ENCODE data around the gene BMP7.

BMP7 gene

GRCh38 chr20:57155415-57155814 lies 111.0 kb downstream of the BMP7 start:
- no peak for DNase-seq (ENCODE audit: extremely low read depth in 1 of 2, low read depth in 1 of 2)

DNA sequence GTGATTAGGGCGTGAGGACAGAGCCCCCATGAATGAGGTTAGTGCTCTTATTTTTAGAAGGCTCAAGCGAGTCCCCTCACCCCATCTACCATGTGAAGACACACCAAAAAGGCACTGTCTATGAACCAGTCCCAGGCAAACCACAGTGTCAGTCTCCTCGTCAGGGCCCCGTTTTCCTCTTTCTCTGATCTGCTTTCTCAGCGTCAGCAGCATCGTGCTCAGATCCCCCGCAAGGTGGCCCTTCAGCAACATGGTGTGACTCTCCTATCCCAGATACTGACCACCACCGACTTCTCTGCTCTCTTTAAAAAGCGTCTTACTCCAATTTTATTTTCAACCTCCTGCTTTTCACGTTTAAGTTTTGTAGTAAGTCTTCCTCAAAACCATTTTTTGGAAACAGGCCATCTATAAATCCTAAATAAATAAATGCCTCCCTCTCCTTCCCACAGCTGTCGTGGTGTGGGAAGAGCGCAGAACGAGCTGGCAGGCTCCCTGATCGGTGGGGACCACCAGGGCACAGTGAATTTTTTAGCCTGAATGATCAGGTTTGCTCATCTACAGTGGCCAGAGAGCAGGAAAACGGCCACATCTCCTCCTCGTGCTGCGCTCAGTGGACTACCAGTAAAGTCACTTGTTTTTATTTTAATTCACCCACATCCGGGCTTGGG lies 113.1 kb downstream of the BMP7 start:
- DNase-seq (ENCODE audit: extremely low read depth in 1 of 2, low read depth in 1 of 2) = no peak

GRCh38 chr20:57152557-57152956 lies 113.9 kb downstream of the BMP7 start:
- no peak for DNase-seq (ENCODE audit: extremely low read depth in 1 of 2, low read depth in 1 of 2)

DNA sequence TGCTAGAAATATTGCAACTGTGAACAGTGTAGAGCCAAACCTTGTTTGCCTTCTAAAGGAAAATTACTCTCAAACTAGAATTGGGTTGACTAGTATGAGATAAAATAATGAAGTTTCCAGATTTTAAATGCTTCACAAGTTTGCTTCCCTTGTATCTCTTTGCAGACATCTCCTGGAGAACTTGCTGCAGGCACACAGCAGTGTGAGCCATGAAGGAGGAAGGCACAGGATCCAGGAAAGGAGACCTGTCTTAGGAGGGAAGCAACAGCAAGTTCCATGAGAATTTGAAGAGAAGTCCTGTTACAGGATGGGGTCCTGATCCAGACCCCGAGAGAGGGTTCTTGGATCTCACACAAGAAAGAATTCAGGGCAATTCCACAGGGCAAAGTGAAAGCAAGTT lies 115.9 kb downstream of the BMP7 start:
- DNase-seq (ENCODE audit: extremely low read depth in 1 of 2, low read depth in 1 of 2) = no peak

- DNase-seq (ENCODE audit: extremely low read depth in 1 of 2, low read depth in 1 of 2) = no peak
Observed at GRCh38 chr20:57148263-57148662, 118.2 kb downstream of the BMP7 start.

DNA sequence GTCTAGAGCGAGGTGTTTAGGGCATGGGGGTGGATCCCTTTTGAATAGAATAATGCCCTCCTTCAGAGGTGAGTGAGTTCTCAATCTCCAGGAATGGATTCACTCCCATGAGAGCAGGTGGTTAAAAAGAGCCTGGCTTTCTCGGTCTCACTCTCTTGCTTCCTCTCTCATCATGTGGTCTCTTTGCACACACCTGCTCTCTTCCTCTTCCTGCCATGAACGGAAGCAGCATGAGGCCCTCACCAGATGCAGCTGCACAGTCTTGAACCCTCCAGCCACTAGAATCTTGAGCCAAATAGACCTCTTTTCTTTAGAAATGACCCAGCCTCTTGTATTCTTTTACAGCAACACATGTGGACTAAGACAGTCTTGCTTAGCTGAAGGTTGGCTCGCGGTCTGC lies 119.3 kb downstream of the BMP7 start:
- no peak for DNase-seq (ENCODE audit: extremely low read depth in 1 of 2, low read depth in 1 of 2)

GRCh38 chr20:57146155-57146554 lies 120.3 kb downstream of the BMP7 start:
- no peak for DNase-seq (ENCODE audit: extremely low read depth in 1 of 2, low read depth in 1 of 2)

DNA sequence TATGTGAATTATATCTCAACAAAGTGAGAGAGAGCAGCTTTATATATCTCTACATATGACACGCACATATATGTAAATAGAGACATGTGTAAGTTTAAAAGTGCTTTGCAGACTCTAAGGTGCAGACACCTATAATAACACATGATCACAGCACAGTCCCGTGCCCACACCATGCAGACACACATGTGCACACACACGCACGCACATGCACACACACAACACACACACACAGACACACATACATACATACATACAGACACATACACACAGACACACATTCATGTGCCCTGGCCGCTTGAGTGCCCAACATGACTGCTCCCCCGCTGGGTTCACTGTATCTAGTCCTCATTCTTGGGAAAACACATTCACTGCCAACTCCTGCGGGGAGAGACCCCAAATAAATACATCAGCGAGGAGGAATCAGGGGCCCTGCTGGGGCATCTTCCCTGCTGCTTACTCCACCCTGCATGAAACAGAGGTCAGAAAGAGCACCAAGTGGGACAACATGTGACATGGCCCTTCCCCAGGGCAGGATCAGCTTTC lies 121.3 kb downstream of the BMP7 start:
- DNase-seq (ENCODE audit: extremely low read depth in 1 of 2, low read depth in 1 of 2) = no peak

GRCh38 chr20:57143173-57143572 lies 123.3 kb downstream of the BMP7 start:
- no peak for DNase-seq (ENCODE audit: extremely low read depth in 1 of 2, low read depth in 1 of 2)

- DNase-seq (ENCODE audit: extremely low read depth in 1 of 2, low read depth in 1 of 2) = no peak
Observed at GRCh38 chr20:57142667-57143066, 123.8 kb downstream of the BMP7 start.

DNA sequence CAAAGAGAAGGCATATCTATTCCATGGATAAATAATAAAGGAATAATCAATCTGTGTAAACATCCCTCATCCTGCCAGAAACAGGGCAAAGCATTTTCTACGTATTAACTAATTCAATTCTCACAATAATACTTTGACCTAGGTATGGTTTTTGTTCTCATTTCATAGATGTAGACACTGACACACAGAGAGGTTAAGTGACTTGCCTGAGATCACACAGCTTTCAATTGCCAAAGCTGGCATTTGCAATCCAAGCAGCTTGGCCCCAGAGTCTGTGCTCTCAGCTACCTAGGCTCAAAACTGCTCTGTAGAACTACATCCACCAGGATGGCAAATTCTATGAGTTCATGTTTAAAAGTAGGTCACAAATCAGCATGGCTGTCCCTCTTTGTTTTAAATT lies 124.9 kb downstream of the BMP7 start:
- DNase-seq (ENCODE audit: extremely low read depth in 1 of 2, low read depth in 1 of 2) = no peak

DNA sequence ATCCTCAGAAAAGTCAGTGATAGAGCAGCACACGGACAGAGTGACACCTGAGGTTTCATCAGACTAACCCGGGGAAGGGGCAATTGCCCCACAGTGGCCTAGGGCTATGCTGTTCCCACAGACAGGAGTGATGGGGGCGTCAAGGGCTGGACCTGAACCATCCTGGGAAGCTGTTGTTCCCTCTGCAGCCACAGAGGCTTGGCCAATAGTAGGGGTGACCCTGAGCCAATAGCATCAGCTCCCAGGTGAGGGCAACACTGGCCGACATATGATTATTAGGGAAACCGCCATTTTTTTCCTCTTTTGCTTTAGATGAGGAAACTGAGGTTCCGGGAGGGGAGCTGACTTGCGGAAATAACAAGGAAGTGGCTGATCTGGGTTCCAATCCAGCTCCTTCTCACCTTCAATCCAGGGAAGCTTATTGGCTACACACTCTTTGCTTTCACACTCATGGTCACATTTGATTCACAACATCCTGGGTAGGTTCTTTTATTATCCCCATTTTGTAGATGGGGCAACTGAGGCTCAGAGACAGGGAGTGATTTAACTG lies 126.0 kb downstream of the BMP7 start:
- no peak for DNase-seq (ENCODE audit: extremely low read depth in 1 of 2, low read depth in 1 of 2)

GRCh38 chr20:57139342-57140093 lies 126.9 kb downstream of the BMP7 start:
- no peak for DNase-seq (ENCODE audit: extremely low read depth in 1 of 2, low read depth in 1 of 2)

DNA sequence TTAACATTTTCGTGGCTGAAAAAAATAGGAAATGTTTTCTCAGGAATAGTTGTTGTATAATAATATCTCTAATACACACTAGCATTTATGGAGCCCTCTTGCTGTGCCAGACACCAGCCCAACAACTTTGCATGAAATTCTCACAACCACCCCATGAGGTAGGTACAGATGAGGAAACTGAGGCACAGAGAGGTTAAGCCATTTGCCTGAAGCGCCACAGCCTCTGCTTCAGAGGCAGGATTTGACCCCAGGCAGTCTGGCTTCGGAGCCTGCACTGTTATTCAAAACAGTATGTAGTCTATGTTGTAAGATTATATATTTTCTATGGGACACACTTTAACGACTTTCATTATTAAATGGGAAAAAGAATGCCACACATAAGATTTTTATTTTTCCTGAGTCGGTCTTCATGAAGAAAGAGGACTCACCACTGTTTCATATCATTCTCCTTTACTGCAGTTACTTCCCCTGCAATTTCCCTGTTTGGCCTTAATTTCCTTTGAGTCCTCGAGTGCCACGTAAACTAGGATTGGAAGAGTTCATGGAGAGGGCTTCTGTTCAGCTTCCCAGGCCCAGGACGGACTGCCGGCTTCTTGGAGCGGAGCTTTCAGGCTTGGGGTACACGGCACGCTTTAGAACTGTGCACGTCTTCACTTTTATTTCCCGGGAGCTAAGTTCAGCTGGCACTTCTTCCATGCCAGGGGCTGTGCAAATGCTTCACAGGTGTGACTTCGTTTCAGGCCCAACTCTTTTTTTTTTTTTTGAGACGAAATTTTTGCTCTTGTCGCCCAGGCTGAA lies 128.0 kb downstream of the BMP7 start:
- DNase-seq (ENCODE audit: extremely low read depth in 1 of 2, low read depth in 1 of 2) = no peak

DNA sequence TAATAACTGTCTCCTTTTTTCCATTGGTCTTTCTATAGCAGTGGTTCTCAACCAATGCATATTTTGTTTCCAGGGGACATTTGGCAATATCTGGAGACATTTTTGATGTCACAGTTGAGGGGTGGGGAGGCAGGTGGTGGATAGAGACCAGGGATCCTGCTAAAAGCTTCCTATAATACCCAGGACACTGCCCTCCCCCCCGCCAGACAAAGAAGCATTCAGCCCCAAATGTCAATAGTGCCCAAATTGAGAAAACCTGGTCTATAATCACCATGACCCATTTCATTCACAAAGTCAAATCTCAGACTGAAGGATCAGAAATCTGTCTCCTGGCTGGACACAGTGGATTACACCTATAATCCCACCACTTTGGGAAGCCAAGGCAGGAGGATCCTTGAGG lies 128.8 kb downstream of the BMP7 start:
- no peak for DNase-seq (ENCODE audit: extremely low read depth in 1 of 2, low read depth in 1 of 2)

GRCh38 chr20:57136734-57137133 lies 129.7 kb downstream of the BMP7 start:
- no peak for DNase-seq (ENCODE audit: extremely low read depth in 1 of 2, low read depth in 1 of 2)

- DNase-seq (ENCODE audit: extremely low read depth in 1 of 2, low read depth in 1 of 2) = no peak
Observed at GRCh38 chr20:57135875-57136274, 130.6 kb downstream of the BMP7 start.

DNA sequence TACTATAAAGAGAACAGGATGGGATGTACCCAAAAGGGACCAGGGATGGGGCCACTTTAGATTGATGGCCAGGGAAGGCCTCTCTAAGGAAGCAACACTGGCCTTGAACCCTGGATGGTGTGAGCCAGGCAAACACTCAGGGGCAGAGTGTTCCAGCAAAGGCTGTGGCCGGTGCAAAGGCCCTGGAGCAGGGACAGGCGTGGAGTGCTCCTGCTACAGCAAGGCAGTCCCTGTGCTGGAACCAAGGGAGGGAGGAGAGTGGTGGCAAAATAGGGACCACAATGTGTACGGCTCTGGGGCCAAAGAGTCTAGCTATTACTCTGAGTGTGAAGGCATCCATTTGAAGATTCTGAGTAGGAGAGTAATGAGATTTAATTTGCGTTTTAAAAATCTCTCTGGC lies 131.6 kb downstream of the BMP7 start:
- DNase-seq (ENCODE audit: extremely low read depth in 1 of 2, low read depth in 1 of 2) = no peak

DNA sequence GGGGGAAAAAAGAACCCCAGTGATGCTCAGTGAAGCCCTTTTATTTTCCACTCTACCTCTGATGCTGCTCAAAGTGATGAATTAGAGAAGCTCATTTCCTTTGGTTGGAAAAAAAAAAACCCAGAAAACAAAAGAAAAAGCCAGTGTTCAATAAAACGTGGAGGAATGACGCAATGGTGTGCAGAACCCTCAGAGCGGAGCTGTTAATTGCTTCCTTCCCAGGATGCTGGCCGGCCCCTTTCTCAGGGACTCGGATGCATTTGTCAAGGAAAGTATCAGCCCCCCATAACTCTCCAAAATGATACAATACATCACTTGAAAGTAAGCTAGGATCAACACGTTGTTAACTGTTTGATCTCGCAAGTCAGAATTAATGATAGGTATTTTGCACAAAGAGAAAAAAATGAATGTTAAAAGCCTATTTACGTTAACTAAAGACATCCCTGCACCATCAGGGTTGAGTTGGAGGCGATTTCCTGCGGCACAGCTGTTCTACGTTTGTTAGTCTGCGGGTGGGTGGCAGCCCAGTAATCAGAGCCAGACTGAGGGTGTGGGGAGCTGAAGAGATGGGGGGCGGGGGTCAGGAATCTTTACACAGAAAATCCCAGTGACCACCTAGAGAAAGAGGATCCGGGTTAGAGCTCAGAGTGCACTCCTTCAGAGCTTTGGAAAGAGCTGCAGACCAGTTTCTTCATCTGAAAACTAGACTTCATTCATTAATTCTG lies 132.4 kb downstream of the BMP7 start:
- no peak for DNase-seq (ENCODE audit: extremely low read depth in 1 of 2, low read depth in 1 of 2)

DNA sequence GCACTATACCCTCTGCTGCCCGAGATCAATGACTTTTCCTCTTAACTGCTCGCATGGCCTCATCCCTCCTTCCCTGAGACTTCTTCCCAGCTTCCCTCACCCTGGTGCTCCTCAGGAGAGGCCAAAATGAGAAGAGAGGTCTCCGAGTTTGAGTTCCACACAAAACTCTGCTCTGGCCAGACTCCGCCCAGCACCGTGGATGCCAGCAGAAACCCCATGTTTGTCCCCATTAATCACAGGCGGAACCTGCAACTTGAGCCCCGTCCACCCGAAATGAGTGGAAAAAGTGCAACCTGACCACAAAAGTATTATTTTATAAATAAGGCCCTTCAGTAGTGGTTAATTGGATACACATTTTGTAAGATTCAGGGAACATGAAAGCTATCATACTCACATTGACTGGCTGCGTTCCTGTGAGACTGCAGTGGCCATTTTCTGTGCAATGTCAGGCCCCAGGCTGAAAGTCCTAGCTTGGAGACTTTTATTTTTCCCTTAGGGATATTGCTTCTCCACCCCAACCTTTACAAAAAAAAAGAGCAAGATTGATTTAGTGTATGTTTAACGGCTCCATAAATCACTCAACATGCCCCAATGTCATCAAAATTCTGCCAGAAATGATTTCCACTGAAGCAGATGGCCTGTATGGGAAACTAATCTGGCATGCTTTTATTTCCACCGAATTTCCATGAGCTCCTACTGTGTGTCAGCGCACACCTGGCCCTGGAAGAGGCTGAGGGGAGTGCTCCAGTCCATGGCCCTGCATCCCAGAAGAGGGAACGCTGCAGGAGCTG lies 134.6 kb downstream of the BMP7 start:
- DNase-seq (ENCODE audit: extremely low read depth in 1 of 2, low read depth in 1 of 2) = no peak

All from stimulated activated CD8-positive, alpha-beta memory T cell treated with anti-CD3 and anti-CD28 coated beads, Interleukin-7, amount 100 ng/mL, for 48 hours (primary cell).